GM12873 (cell line): Measurements from ENCODE around the gene TRPV2.

Experiments
- CTCF ChIP-seq: IDR thresholded peaks from 2 replicates; pipeline ENCODE4 v1.5.1; 2012; ENCODE audit warnings: low read depth, mild to moderate bottlenecking, moderate library complexity, low read length, control low read depth; ENCODE audit not compliant: insufficient read depth; ENCODE audit errors: missing control alignments

TRPV2 gene

GRCh38 chr17:16415031-16415924 lies at the start of gene TRPV2:
TRPV2 (plus strand) TSS chr17:16415571; CDS start chr17:16417669, 2,098 bp downstream.
- TF ChIP-seq CTCF = peak; percentile 93

- TF ChIP-seq CTCF = no peak
Measured at GRCh38 chr17:16371742-16372141, 43.6 kb upstream of the TRPV2 start.

- TF ChIP-seq CTCF = no peak
Measured at GRCh38 chr17:16374146-16374938, 41.0 kb upstream of the TRPV2 start.

GRCh38 chr17:16377941-16378341 lies 37.4 kb upstream of the TRPV2 start:
- TF ChIP-seq CTCF = no peak

GRCh38 chr17:16378636-16379282 lies 36.6 kb upstream of the TRPV2 start:
- TF ChIP-seq CTCF = no peak

- TF ChIP-seq CTCF = no peak
Measured at GRCh38 chr17:16379654-16380053, 35.7 kb upstream of the TRPV2 start.
